Measurements from ENCODE around the gene TRIM3. TPM values are rescaled to one million over a fixed set of nuclear protein-coding genes. Genes with fewer than 3 reads are reported as not detected.
"Not testable (repeated sequence)": the region's sequence is repeated elsewhere in the genome, so short reads cannot be mapped to it uniquely, and the experiment has no call there.

The TRIM3 gene
- total and polyA plus RNA-seq, 2 donors (not counting 1 experiment from before 2014, with no cell fraction given): 11.4 to 20.1 TPM

- no peak overlapping the region for H2AFZ ChIP-seq (ENCODE audit: insufficient read depth, low read depth, low read length, poor library complexity, severe bottlenecking)
- no peaks in the 10 kb centered on the region for H3K79me2 ChIP-seq (ENCODE audit: control insufficient read depth, insufficient read depth, low read length)
- peaks cover 0 to 19% of the 10 kb centered on the region in 2 experiments for H3K36me3 ChIP-seq (replicated peaks in 1 of 2; ENCODE audit: control extremely low read depth in 1 of 2, control insufficient read depth in 1 of 2, extremely low read depth in 1 of 2, insufficient read depth in 2 of 2, low read length in 1 of 2)
- TF ChIP-seq, protein P1, sequence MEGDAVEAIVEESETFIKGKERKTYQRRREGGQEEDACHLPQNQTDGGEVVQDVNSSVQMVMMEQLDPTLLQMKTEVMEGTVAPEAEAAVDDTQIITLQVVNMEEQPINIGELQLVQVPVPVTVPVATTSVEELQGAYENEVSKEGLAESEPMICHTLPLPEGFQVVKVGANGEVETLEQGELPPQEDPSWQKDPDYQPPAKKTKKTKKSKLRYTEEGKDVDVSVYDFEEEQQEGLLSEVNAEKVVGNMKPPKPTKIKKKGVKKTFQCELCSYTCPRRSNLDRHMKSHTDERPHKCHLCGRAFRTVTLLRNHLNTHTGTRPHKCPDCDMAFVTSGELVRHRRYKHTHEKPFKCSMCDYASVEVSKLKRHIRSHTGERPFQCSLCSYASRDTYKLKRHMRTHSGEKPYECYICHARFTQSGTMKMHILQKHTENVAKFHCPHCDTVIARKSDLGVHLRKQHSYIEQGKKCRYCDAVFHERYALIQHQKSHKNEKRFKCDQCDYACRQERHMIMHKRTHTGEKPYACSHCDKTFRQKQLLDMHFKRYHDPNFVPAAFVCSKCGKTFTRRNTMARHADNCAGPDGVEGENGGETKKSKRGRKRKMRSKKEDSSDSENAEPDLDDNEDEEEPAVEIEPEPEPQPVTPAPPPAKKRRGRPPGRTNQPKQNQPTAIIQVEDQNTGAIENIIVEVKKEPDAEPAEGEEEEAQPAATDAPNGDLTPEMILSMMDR (IDR thresholded peaks at IDR 0.05): no peak
- no peak for TF ChIP-seq EZH2 (IDR thresholded peaks at IDR 0.05; ENCODE audit: borderline replicate concordance, insufficient read depth, low read depth, low read length, poor library complexity, severe bottlenecking)
- H3K9me3 ChIP-seq (ENCODE audit: control extremely low read depth in 1 of 3, control insufficient read depth in 2 of 3, insufficient read depth in 1 of 3, low read length in 2 of 3): no peaks in the 10 kb centered on the region
- H3K4me1 ChIP-seq (ENCODE audit: control insufficient read depth in 2 of 2, insufficient read depth in 2 of 2, low read length in 2 of 2): peaks cover 4 to 9% of the 10 kb centered on the region in 2 donors
- Mint-ChIP-seq H3K4me3 (no peak overlapping the region), H3K4me1 (peaks cover 7% of the 10 kb centered on the region), H3K9me3 (ENCODE audit: insufficient read depth) (no peaks in the 10 kb centered on the region), H3K27ac (no peak overlapping the region), H3K27me3 (no peaks in the 10 kb centered on the region)
- WGBS (ENCODE audit: insufficient coverage): no CpG with 5 or more reads among the region's 1 CpG
- no peaks in the 10 kb centered on the region for H4K20me1 ChIP-seq (ENCODE audit: control insufficient read depth, insufficient read depth, low read length, poor library complexity, severe bottlenecking)
- ChIA-PET POLR2A (no interaction called here), CTCF (interaction anchor here (0.9 kb wide), 1 partner anchor 8 kb away, joined by 3 read pairs; no protein-coding TSS in a partner anchor)
- H3K4me2 ChIP-seq (replicated peaks; ENCODE audit: low read depth, low read length, poor library complexity, severe bottlenecking): no peak overlapping the region
- H3K9ac ChIP-seq (ENCODE audit: low read length): no peak overlapping the region
- no peaks in the 10 kb centered on the region for H3K27me3 ChIP-seq (replicated peaks in 1 of 4; ENCODE audit: control extremely low read depth in 1 of 4, control insufficient read depth in 3 of 4, insufficient read depth in 4 of 4, low read length in 3 of 4)
- H3K4me3 ChIP-seq (ENCODE audit: control extremely low read depth in 1 of 5, extremely low read depth in 1 of 5, insufficient read depth in 1 of 5, low read depth in 2 of 5, low read length in 4 of 5): no peak overlapping the region
- ATAC-seq (ENCODE audit: low read depth) (no peak), DNase-seq (no peak)
- intact Hi-C loops (cut with micrococcal nuclease): no loop called here
- no peak overlapping the region for H3K27ac ChIP-seq (ENCODE audit: low read length in 2 of 2)
These were observed 49.5 kb upstream of the TRIM3 start for GRCh38 chr11:6523253-6523652.

DNA sequence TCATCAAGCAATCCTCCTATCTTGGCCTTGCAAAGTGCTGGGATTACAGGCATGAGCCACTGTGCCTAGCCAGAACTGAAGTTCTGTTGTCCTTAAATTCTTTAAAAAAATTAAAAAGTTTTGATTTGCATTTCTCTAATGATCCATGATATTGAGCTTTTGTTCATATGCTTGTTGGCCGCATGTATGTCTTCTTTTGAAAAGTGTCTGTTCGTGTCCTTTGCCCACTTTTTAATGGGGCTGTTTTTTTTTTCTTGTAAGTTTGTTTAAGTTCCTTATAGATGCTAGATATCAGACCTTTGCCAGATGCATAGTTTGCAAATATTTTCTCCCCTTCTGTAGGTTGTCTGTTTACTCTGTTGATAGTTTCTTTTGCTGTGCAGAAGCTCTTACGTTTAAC, 48.2 kb upstream of the TRIM3 start:
- H3K4me1 ChIP-seq (ENCODE audit: control insufficient read depth in 2 of 2, insufficient read depth in 2 of 2, low read length in 2 of 2); H4K20me1 ChIP-seq (ENCODE audit: control insufficient read depth, insufficient read depth, low read length, poor library complexity, severe bottlenecking); H3K9me3 ChIP-seq (ENCODE audit: control extremely low read depth in 1 of 3, control insufficient read depth in 2 of 3, insufficient read depth in 1 of 3, low read length in 2 of 3); H3K27me3 Mint-ChIP-seq; H3K4me3 Mint-ChIP-seq; POLR2A ChIA-PET; H3K27me3 ChIP-seq (replicated peaks in 1 of 4; ENCODE audit: control extremely low read depth in 1 of 4, control insufficient read depth in 3 of 4, insufficient read depth in 4 of 4, low read length in 3 of 4); H2AFZ ChIP-seq (ENCODE audit: insufficient read depth, low read depth, low read length, poor library complexity, severe bottlenecking); H3K27ac ChIP-seq (ENCODE audit: low read length in 2 of 2); H3K9me3 Mint-ChIP-seq (ENCODE audit: insufficient read depth); H3K4me3 ChIP-seq (ENCODE audit: control extremely low read depth in 1 of 5, extremely low read depth in 1 of 5, insufficient read depth in 1 of 5, low read depth in 2 of 5, low read length in 4 of 5); H3K79me2 ChIP-seq (ENCODE audit: control insufficient read depth, insufficient read depth, low read length); ATAC-seq (ENCODE audit: low read depth); H3K9ac ChIP-seq (ENCODE audit: low read length); H3K27ac Mint-ChIP-seq; H3K4me2 ChIP-seq (replicated peaks; ENCODE audit: low read depth, low read length, poor library complexity, severe bottlenecking); DNase-seq; intact Hi-C loops (cut with micrococcal nuclease); H3K4me1 Mint-ChIP-seq: not testable (repeated sequence)
- CTCF ChIA-PET: interaction anchor here (1.0 kb wide), 1 partner anchor 9 kb away, joined by 3 read pairs; no protein-coding TSS in a partner anchor
- H3K36me3 ChIP-seq (replicated peaks in 1 of 2; ENCODE audit: control extremely low read depth in 1 of 2, control insufficient read depth in 1 of 2, extremely low read depth in 1 of 2, insufficient read depth in 2 of 2, low read length in 1 of 2): peaks cover 0 to 19% of the 10 kb centered on the region in 2 experiments
- 100% methylated on average over 3 of the region's 3 CpGs for WGBS (ENCODE audit: insufficient coverage)
